Activated T-helper 17 cell treated with anti-CD3 and anti-CD28 coated beads, Interleukin-2, amount 50 U/mL, for 72 hours (primary cell): Measurements from ENCODE around the gene CNOT4. TPM values are rescaled to one million over a fixed set of nuclear protein-coding genes. Genes with fewer than 3 reads are reported as not detected.
"Not testable (repeated sequence)": the region's sequence is repeated elsewhere in the genome, so short reads cannot be mapped to it uniquely, and the experiment has no call there.

Source experiments
- ATAC-seq: fragments of 150-1000 bp; cut with Tn5 transposase; replicated peaks from 2 replicates; pipeline ENCODE4 v1.10.0; 2021; ENCODE audit warnings: mild to moderate bottlenecking, moderate library complexity
- H3K27ac Mint-ChIP-seq: one replicate; pipeline ENCODE4 v1.8.0; 2022; ENCODE audit warnings: mixed read lengths
- H3K27me3 Mint-ChIP-seq: one replicate; pipeline ENCODE4 v1.8.0; 2022; ENCODE audit warnings: mixed read lengths
- H3K36me3 Mint-ChIP-seq: one replicate; pipeline ENCODE4 v1.8.0; 2022; ENCODE audit warnings: low read depth, mild to moderate bottlenecking, mixed read lengths
- H3K4me1 Mint-ChIP-seq: one replicate; pipeline ENCODE4 v1.8.0; 2022; ENCODE audit warnings: mixed read lengths
- H3K4me3 Mint-ChIP-seq: one replicate; pipeline ENCODE4 v1.8.0; 2022; ENCODE audit warnings: mild to moderate bottlenecking, mixed read lengths
- H3K9me3 Mint-ChIP-seq: one replicate; pipeline ENCODE4 v1.8.0; 2022; ENCODE audit warnings: mixed read lengths
- total RNA-seq, 2 donors: library from RNA; stranded (reverse); gene quantifications; one replicate each; pipeline ENCODE4 v1.2.3, GENCODE V29; 2022

CNOT4 gene
- total RNA-seq, 2 donors from 2014 or later, result 20.1 to 28.1 TPM

- Mint-ChIP-seq H3K4me3 (no peak overlapping the region), H3K27ac (no peak overlapping the region)
Observed at GRCh38 chr7:135492151-135492550, 17.8 kb downstream of the CNOT4 start.

GRCh38 chr7:135490783-135491182, 19.1 kb downstream of the CNOT4 start:
- H3K27me3 Mint-ChIP-seq, result no peaks in the 10 kb centered on the region
- no peaks in the 10 kb centered on the region for H3K9me3 Mint-ChIP-seq
- ATAC-seq, result no peak
- H3K36me3 Mint-ChIP-seq, result peaks cover 8% of the 10 kb centered on the region
- peaks cover 6% of the 10 kb centered on the region for H3K4me1 Mint-ChIP-seq
- no peak overlapping the region for H3K27ac Mint-ChIP-seq
- H3K4me3 Mint-ChIP-seq, result no peak overlapping the region

More at GRCh38 chr7:135492151-135492550, 17.8 kb downstream of the CNOT4 start:
- Mint-ChIP-seq H3K36me3 (peaks cover 11% of the 10 kb centered on the region), H3K9me3 (no peaks in the 10 kb centered on the region), H3K4me1 (peaks cover 12% of the 10 kb centered on the region), H3K27me3 (no peaks in the 10 kb centered on the region)
- peak; percentile 44 for ATAC-seq

- no peak for ATAC-seq
- Mint-ChIP-seq H3K4me1 (peaks cover 6% of the 10 kb centered on the region), H3K27ac (no peak overlapping the region), H3K27me3 (no peaks in the 10 kb centered on the region), H3K4me3 (no peak overlapping the region), H3K36me3 (peaks cover 14% of the 10 kb centered on the region), H3K9me3 (no peaks in the 10 kb centered on the region)
Observed at GRCh38 chr7:135489791-135490190, 20.1 kb downstream of the CNOT4 start.

GRCh38 chr7:135486261-135486920, 23.5 kb downstream of the CNOT4 start:
- peaks cover 29% of the 10 kb centered on the region for H3K36me3 Mint-ChIP-seq
- ATAC-seq, result no peak
- no peak overlapping the region for H3K4me3 Mint-ChIP-seq
- no peaks in the 10 kb centered on the region for H3K9me3 Mint-ChIP-seq
- H3K4me1 Mint-ChIP-seq, result peaks cover 7% of the 10 kb centered on the region
- no peaks in the 10 kb centered on the region for H3K27me3 Mint-ChIP-seq
- H3K27ac Mint-ChIP-seq, result no peak overlapping the region

GRCh38 chr7:135481598-135481979, 28.3 kb downstream of the CNOT4 start:
- H3K27ac Mint-ChIP-seq, result peak overlapping the region; percentile 33
- peak overlapping the region; percentile 11 for H3K4me3 Mint-ChIP-seq
- no peaks in the 10 kb centered on the region for H3K9me3 Mint-ChIP-seq
- peaks cover 66% of the 10 kb centered on the region for H3K36me3 Mint-ChIP-seq
- H3K4me1 Mint-ChIP-seq, result peaks cover 24% of the 10 kb centered on the region
- no peak for ATAC-seq
- no peaks in the 10 kb centered on the region for H3K27me3 Mint-ChIP-seq

GRCh38 chr7:135480966-135481597, 28.8 kb downstream of the CNOT4 start:
- H3K27ac Mint-ChIP-seq, result peak overlapping the region; percentile 33
- no peak for ATAC-seq

GRCh38 chr7:135475521-135475920, 34.4 kb downstream of the CNOT4 start:
- H3K9me3 Mint-ChIP-seq, result no peaks in the 10 kb centered on the region
- H3K27ac Mint-ChIP-seq, result no peak overlapping the region
- no peak overlapping the region for H3K4me3 Mint-ChIP-seq
- peaks cover 14% of the 10 kb centered on the region for H3K4me1 Mint-ChIP-seq
- no peak for ATAC-seq
- peaks cover 36% of the 10 kb centered on the region for H3K36me3 Mint-ChIP-seq
- H3K27me3 Mint-ChIP-seq, result no peaks in the 10 kb centered on the region

More at GRCh38 chr7:135480966-135481597, 28.8 kb downstream of the CNOT4 start:
- H3K9me3 Mint-ChIP-seq, result no peaks in the 10 kb centered on the region
- peak overlapping the region; percentile 11 for H3K4me3 Mint-ChIP-seq
- H3K4me1 Mint-ChIP-seq, result peaks cover 24% of the 10 kb centered on the region
- no peaks in the 10 kb centered on the region for H3K27me3 Mint-ChIP-seq
- H3K36me3 Mint-ChIP-seq, result peaks cover 67% of the 10 kb centered on the region

- not testable (repeated sequence) for ATAC-seq, H3K27me3 Mint-ChIP-seq, H3K27ac Mint-ChIP-seq, H3K36me3 Mint-ChIP-seq, H3K9me3 Mint-ChIP-seq, H3K4me3 Mint-ChIP-seq
- peaks cover 13% of the 10 kb centered on the region for H3K4me1 Mint-ChIP-seq
Observed at GRCh38 chr7:135469705-135470104, 40.2 kb downstream of the CNOT4 start.

GRCh38 chr7:135467207-135467711, 42.6 kb downstream of the CNOT4 start:
- Mint-ChIP-seq H3K27me3 (no peaks in the 10 kb centered on the region), H3K4me1 (peaks cover 21% of the 10 kb centered on the region), H3K9me3 (no peaks in the 10 kb centered on the region), H3K4me3 (no peak overlapping the region), H3K36me3 (peaks cover 10% of the 10 kb centered on the region), H3K27ac (no peak overlapping the region)
- peak; percentile 48 for ATAC-seq

GRCh38 chr7:135466442-135467206, 43.3 kb downstream of the CNOT4 start:
- ATAC-seq, result peak; percentile 42
- Mint-ChIP-seq H3K36me3 (peaks cover 10% of the 10 kb centered on the region), H3K27me3 (no peaks in the 10 kb centered on the region), H3K4me1 (peaks cover 21% of the 10 kb centered on the region), H3K4me3 (no peak overlapping the region), H3K9me3 (no peaks in the 10 kb centered on the region), H3K27ac (no peak overlapping the region)

- peaks cover 40% of the 10 kb centered on the region for H3K4me1 Mint-ChIP-seq
- H3K27me3 Mint-ChIP-seq, result no peaks in the 10 kb centered on the region
- ATAC-seq, result no peak
- peaks cover 10% of the 10 kb centered on the region for H3K36me3 Mint-ChIP-seq
- no peaks in the 10 kb centered on the region for H3K9me3 Mint-ChIP-seq
- H3K4me3 Mint-ChIP-seq, result no peak overlapping the region
- H3K27ac Mint-ChIP-seq, result no peak overlapping the region
Observed at GRCh38 chr7:135463908-135464307, 46.0 kb downstream of the CNOT4 start.

GRCh38 chr7:135459951-135460567, 49.8 kb downstream of the CNOT4 start:
- H3K9me3 Mint-ChIP-seq, result no peaks in the 10 kb centered on the region

GRCh38 chr7:135459076-135459475, 50.8 kb downstream of the CNOT4 start:
- H3K4me1 Mint-ChIP-seq, result peaks cover 37% of the 10 kb centered on the region
- H3K4me3 Mint-ChIP-seq, result peak overlapping the region; percentile 63
- peak overlapping the region; percentile 76 for H3K27ac Mint-ChIP-seq
- peaks cover 17% of the 10 kb centered on the region for H3K36me3 Mint-ChIP-seq
- H3K27me3 Mint-ChIP-seq, result no peaks in the 10 kb centered on the region
- H3K9me3 Mint-ChIP-seq, result no peaks in the 10 kb centered on the region
- ATAC-seq, result no peak

More at GRCh38 chr7:135459951-135460567, 49.8 kb downstream of the CNOT4 start:
- Mint-ChIP-seq H3K27me3 (no peaks in the 10 kb centered on the region), H3K36me3 (peaks cover 12% of the 10 kb centered on the region), H3K27ac (peak overlapping the region; percentile 76), H3K4me3 (peak overlapping the region; percentile 63), H3K4me1 (peaks cover 38% of the 10 kb centered on the region)
- peak; percentile 90 for ATAC-seq

GRCh38 chr7:135454060-135454459, 55.8 kb downstream of the CNOT4 start:
- peak; percentile 84 for ATAC-seq
- Mint-ChIP-seq H3K27ac (no peak overlapping the region), H3K27me3 (no peaks in the 10 kb centered on the region), H3K36me3 (peaks cover 11% of the 10 kb centered on the region), H3K4me1 (peaks cover 23% of the 10 kb centered on the region), H3K4me3 (no peak overlapping the region), H3K9me3 (no peaks in the 10 kb centered on the region)
